NCI-H524 (cell line): Measurements from ENCODE around the gene NEURL2.
"Not testable (repeated sequence)": the region's sequence is repeated elsewhere in the genome, so short reads cannot be mapped to it uniquely, and the experiment has no call there.

Source experiments
- DNase-seq, 2 experiments: peaks; one replicate each; lab custom pipeline; 2025; lab: John Stamatoyannopoulos, UW

The NEURL2 gene

GRCh38 chr20:45898285-45898684 lies 7.3 kb upstream of the NEURL2 start:
- DNase-seq: no peak

GRCh38 chr20:45897692-45898091 lies 6.7 kb upstream of the NEURL2 start:
- DNase-seq: no peak

- no peak for DNase-seq
Observed at GRCh38 chr20:45897289-45897688, 6.3 kb upstream of the NEURL2 start.

- no peak for DNase-seq
Observed at GRCh38 chr20:45896641-45897161, 5.7 kb upstream of the NEURL2 start.

GRCh38 chr20:45894797-45895196 lies 3.8 kb upstream of the NEURL2 start:
- no peak for DNase-seq

GRCh38 chr20:45893831-45894230 lies 2.8 kb upstream of the NEURL2 start:
- no peak for DNase-seq

GRCh38 chr20:45892828-45893500 lies 2.0 kb upstream of the NEURL2 start:
- DNase-seq: no peak

GRCh38 chr20:45892049-45892825 lies 1.2 kb upstream of the NEURL2 start:
- DNase-seq: peak in 1 of 2 experiments; percentile 33

- peak; percentile 44 to 74 for DNase-seq
Observed at GRCh38 chr20:45890077-45890984, 677 bp downstream of the NEURL2 start.

- no peak for DNase-seq
Observed at GRCh38 chr20:45888681-45889080, 2.3 kb downstream of the NEURL2 start.

GRCh38 chr20:45887346-45887715 lies 3.7 kb downstream of the NEURL2 start, which contains the start of gene SPATA25:
TSS of gene SPATA25 (minus strand) at chr20:45887622. CDS start at chr20:45887590, 32 bp downstream.
- no peak for DNase-seq

GRCh38 chr20:45886590-45887345 lies 4.2 kb downstream of the NEURL2 start:
- no peak for DNase-seq

- no peak for DNase-seq
Observed at GRCh38 chr20:45883100-45883469, 7.9 kb downstream of the NEURL2 start.

GRCh38 chr20:45882469-45883099 lies 8.4 kb downstream of the NEURL2 start:
- DNase-seq: no peak

GRCh38 chr20:45880988-45881788 lies 9.8 kb downstream of the NEURL2 start, which contains the start of gene ZSWIM1:
TSS of gene ZSWIM1 (plus strand) at chr20:45881227. CDS start at chr20:45882593, 1,366 bp downstream.
- peak; percentile 99 for DNase-seq

- peak in 1 of 2 experiments; percentile 13 for DNase-seq
Observed at GRCh38 chr20:45878076-45878761, 12.8 kb downstream of the NEURL2 start.

- DNase-seq: no peak
Observed at GRCh38 chr20:45874576-45874975, 16.4 kb downstream of the NEURL2 start.

- DNase-seq: not testable (repeated sequence)
Observed at GRCh38 chr20:45874104-45874481, 16.9 kb downstream of the NEURL2 start.

- no peak for DNase-seq
Observed at GRCh38 chr20:45873409-45874103, 17.5 kb downstream of the NEURL2 start.
